ENCODE measurements around the gene CRIP2. TPM values are rescaled to one million over a fixed set of nuclear protein-coding genes. Genes with fewer than 3 reads are reported as not detected.
A peak's percentile ranks its signal among the peaks of the same experiment; 100 is the strongest.

CRIP2 gene
- total RNA-seq, 3 donors from 2014 or later = 46.2 to 146 (median 92.1) TPM

GRCh38 chr14:105447651-105448640 is 26.7 kb upstream of the CRIP2 start:
- TF ChIP-seq, protein P1, sequence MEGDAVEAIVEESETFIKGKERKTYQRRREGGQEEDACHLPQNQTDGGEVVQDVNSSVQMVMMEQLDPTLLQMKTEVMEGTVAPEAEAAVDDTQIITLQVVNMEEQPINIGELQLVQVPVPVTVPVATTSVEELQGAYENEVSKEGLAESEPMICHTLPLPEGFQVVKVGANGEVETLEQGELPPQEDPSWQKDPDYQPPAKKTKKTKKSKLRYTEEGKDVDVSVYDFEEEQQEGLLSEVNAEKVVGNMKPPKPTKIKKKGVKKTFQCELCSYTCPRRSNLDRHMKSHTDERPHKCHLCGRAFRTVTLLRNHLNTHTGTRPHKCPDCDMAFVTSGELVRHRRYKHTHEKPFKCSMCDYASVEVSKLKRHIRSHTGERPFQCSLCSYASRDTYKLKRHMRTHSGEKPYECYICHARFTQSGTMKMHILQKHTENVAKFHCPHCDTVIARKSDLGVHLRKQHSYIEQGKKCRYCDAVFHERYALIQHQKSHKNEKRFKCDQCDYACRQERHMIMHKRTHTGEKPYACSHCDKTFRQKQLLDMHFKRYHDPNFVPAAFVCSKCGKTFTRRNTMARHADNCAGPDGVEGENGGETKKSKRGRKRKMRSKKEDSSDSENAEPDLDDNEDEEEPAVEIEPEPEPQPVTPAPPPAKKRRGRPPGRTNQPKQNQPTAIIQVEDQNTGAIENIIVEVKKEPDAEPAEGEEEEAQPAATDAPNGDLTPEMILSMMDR (IDR thresholded peaks at IDR 0.05) = no peak
- TF ChIP-seq POLR2AphosphoS5 (IDR thresholded peaks at IDR 0.05) = no peak
- TF ChIP-seq POLR2A (IDR thresholded peaks at IDR 0.05) = no peak
- no peak for DNase-seq (ENCODE audit: low spot score in 2 of 2)
- intact Hi-C loops (cut with DNase I; ENCODE audit: low total_unique reads) = no loop called here
- H3K27ac ChIP-seq = peak overlapping the region in 1 of 2 donors; percentile 0
- H3K36me3 ChIP-seq = no peaks in the 10 kb centered on the region
- no peaks in the 10 kb centered on the region for H3K4me1 ChIP-seq
- no peaks in the 10 kb centered on the region for H3K9me3 ChIP-seq
- H3K27me3 ChIP-seq = no peaks in the 10 kb centered on the region
- H3K4me3 ChIP-seq = no peak overlapping the region

- Histone ChIP-seq H3K36me3 (no peaks in the 10 kb centered on the region), H3K4me1 (no peaks in the 10 kb centered on the region), H3K27ac (peak overlapping the region in 1 of 2 donors; percentile 0), H3K9me3 (no peaks in the 10 kb centered on the region), H3K4me3 (no peak overlapping the region), H3K27me3 (no peaks in the 10 kb centered on the region)
- intact Hi-C loops (cut with DNase I; ENCODE audit: low total_unique reads) = no loop called here
- peak; percentile 37 to 76 for DNase-seq (ENCODE audit: low spot score in 2 of 2)
- no peak for TF ChIP-seq POLR2AphosphoS5 (IDR thresholded peaks at IDR 0.05)
- TF ChIP-seq, protein P1 (IDR thresholded peaks at IDR 0.05) = peak; percentile 63 to 84 (median 79)
Observed at GRCh38 chr14:105448706-105449111, 25.9 kb upstream of the CRIP2 start.

- Histone ChIP-seq H3K9me3 (no peaks in the 10 kb centered on the region), H3K4me3 (no peak overlapping the region), H3K27me3 (no peaks in the 10 kb centered on the region), H3K36me3 (no peaks in the 10 kb centered on the region), H3K27ac (no peak overlapping the region), H3K4me1 (no peaks in the 10 kb centered on the region)
- TF ChIP-seq, protein P1 (IDR thresholded peaks at IDR 0.05) = no peak
- TF ChIP-seq POLR2A (IDR thresholded peaks at IDR 0.05) = no peak
- TF ChIP-seq POLR2AphosphoS5 (IDR thresholded peaks at IDR 0.05) = no peak
- intact Hi-C loops (cut with DNase I; ENCODE audit: low total_unique reads) = no loop called here
- no peak for DNase-seq (ENCODE audit: low spot score in 2 of 2)
Observed at GRCh38 chr14:105449276-105450122, 25.1 kb upstream of the CRIP2 start.

- Histone ChIP-seq H3K9me3 (no peaks in the 10 kb centered on the region), H3K4me1 (no peaks in the 10 kb centered on the region), H3K27ac (no peak overlapping the region), H3K4me3 (no peak overlapping the region), H3K27me3 (no peaks in the 10 kb centered on the region), H3K36me3 (no peaks in the 10 kb centered on the region)
- TF ChIP-seq POLR2A (IDR thresholded peaks at IDR 0.05) = no peak
- TF ChIP-seq, protein P1 (IDR thresholded peaks at IDR 0.05) = no peak
- TF ChIP-seq POLR2AphosphoS5 (IDR thresholded peaks at IDR 0.05) = no peak
- intact Hi-C loops (cut with DNase I; ENCODE audit: low total_unique reads) = no loop called here
- DNase-seq (ENCODE audit: low spot score in 2 of 2) = no peak
Observed at GRCh38 chr14:105450123-105450505, 24.5 kb upstream of the CRIP2 start.
